Measurements from ENCODE around the gene SLC6A7.

Gene SLC6A7

GRCh38 chr5:150189728-150190502 lies at the start of gene SLC6A7:
SLC6A7 (plus strand) TSS chr5:150190062; CDS start chr5:150190328, 266 bp downstream.
- no peak for DNase-seq (ENCODE audit: low read depth in 4 of 4, low spot score in 1 of 4)

GRCh38 chr5:150140830-150141229 lies 49.0 kb upstream of the SLC6A7 start:
- no peak for DNase-seq (ENCODE audit: low read depth in 4 of 4, low spot score in 1 of 4)

GRCh38 chr5:150141544-150142184 lies 48.2 kb upstream of the SLC6A7 start:
- no peak for DNase-seq (ENCODE audit: low read depth in 4 of 4, low spot score in 1 of 4)

GRCh38 chr5:150142185-150142958 lies 47.5 kb upstream of the SLC6A7 start:
- DNase-seq (ENCODE audit: low read depth in 4 of 4, low spot score in 1 of 4): no peak

GRCh38 chr5:150142959-150143349 lies 46.9 kb upstream of the SLC6A7 start:
- no peak for DNase-seq (ENCODE audit: low read depth in 4 of 4, low spot score in 1 of 4)

- DNase-seq (ENCODE audit: low read depth in 4 of 4, low spot score in 1 of 4): no peak
These were observed 46.3 kb upstream of the SLC6A7 start for GRCh38 chr5:150143350-150144245.

GRCh38 chr5:150144246-150144801 lies 45.5 kb upstream of the SLC6A7 start:
- no peak for DNase-seq (ENCODE audit: low read depth in 4 of 4, low spot score in 1 of 4)

- DNase-seq (ENCODE audit: low read depth in 4 of 4, low spot score in 1 of 4): no peak
These were observed 45.0 kb upstream of the SLC6A7 start for GRCh38 chr5:150144879-150145278.

- no peak for DNase-seq (ENCODE audit: low read depth in 4 of 4, low spot score in 1 of 4)
These were observed 43.6 kb upstream of the SLC6A7 start for GRCh38 chr5:150146235-150146634.

- DNase-seq (ENCODE audit: low read depth in 4 of 4, low spot score in 1 of 4): no peak
These were observed 42.8 kb upstream of the SLC6A7 start for GRCh38 chr5:150146862-150147601.

GRCh38 chr5:150147670-150148069 lies 42.2 kb upstream of the SLC6A7 start:
- DNase-seq (ENCODE audit: low read depth in 4 of 4, low spot score in 1 of 4): no peak

GRCh38 chr5:150148117-150148927 lies 41.5 kb upstream of the SLC6A7 start:
- no peak for DNase-seq (ENCODE audit: low read depth in 4 of 4, low spot score in 1 of 4)

- DNase-seq (ENCODE audit: low read depth in 4 of 4, low spot score in 1 of 4): no peak
These were observed 40.2 kb upstream of the SLC6A7 start for GRCh38 chr5:150149618-150150017.

- DNase-seq (ENCODE audit: low read depth in 4 of 4, low spot score in 1 of 4): no peak
These were observed 37.0 kb upstream of the SLC6A7 start for GRCh38 chr5:150152636-150153462.

GRCh38 chr5:150153483-150153882 lies 36.4 kb upstream of the SLC6A7 start:
- DNase-seq (ENCODE audit: low read depth in 4 of 4, low spot score in 1 of 4): no peak

- DNase-seq (ENCODE audit: low read depth in 4 of 4, low spot score in 1 of 4): no peak
These were observed 35.8 kb upstream of the SLC6A7 start for GRCh38 chr5:150153957-150154617.

- no peak for DNase-seq (ENCODE audit: low read depth in 4 of 4, low spot score in 1 of 4)
These were observed 35.2 kb upstream of the SLC6A7 start for GRCh38 chr5:150154618-150155128.
